OCI-LY3 (cell line): Measurements from ENCODE around the gene N4BP3.
A peak's percentile ranks its signal among the peaks of the same experiment; 100 is the strongest.

ENCODE experiments used
- CTCF ChIP-seq: fragments of 200-600, 300-600 bp; sonication (generic); IDR thresholded peaks from 2 replicates; pipeline ENCODE4 v1.5.1; 2014; ENCODE audit warnings: antibody characterized with exemption, low read length, low read depth
- EZH2phosphoT487 ChIP-seq: fragments of 200-600 bp; shearing (Covaris generic); IDR thresholded peaks from 2 replicates; pipeline ENCODE4 v1.6.1; 2018; ENCODE audit warnings: antibody characterized with exemption, mixed run types, low read depth

- TF ChIP-seq CTCF (peak; percentile 79), EZH2phosphoT487 (no peak)
Observed at GRCh38 chr5:178069909-178070308, 43.4 kb upstream of the N4BP3 start.
